ENCODE data around the gene MRPL41. TPM values are rescaled to one million over a fixed set of nuclear protein-coding genes. Genes with fewer than 3 reads are reported as not detected.
A peak's percentile ranks its signal among the peaks of the same experiment; 100 is the strongest.

The MRPL41 gene
- total RNA-seq, 1 donor from 2014 or later, result 10.3 TPM

GRCh38 chr9:137544176-137544760 lies 7.4 kb upstream of the MRPL41 start:
- Mint-ChIP-seq H3K27ac (peak overlapping the region; percentile 81), H3K9me3 (peaks cover 12% of the 10 kb centered on the region), H3K27me3 (ENCODE audit: insufficient read depth, low read depth) (peaks cover 11% of the 10 kb centered on the region), H3K36me3 (peaks cover 12% of the 10 kb centered on the region), H3K4me3 (peak overlapping the region; percentile 39), H3K4me1 (peaks cover 17% of the 10 kb centered on the region)
- Histone ChIP-seq H3K9ac (no peak overlapping the region), H3K4me1 (no peaks in the 10 kb centered on the region), H3K27me3 (no peaks in the 10 kb centered on the region), H3F3A (ENCODE audit: low read depth) (no peaks in the 10 kb centered on the region), H4K20me1 (ENCODE audit: low read depth) (no peaks in the 10 kb centered on the region), H3K9me3 (ENCODE audit: low read depth) (peaks cover 6% of the 10 kb centered on the region), H3K4me2 (no peak overlapping the region), H2AFZ (replicated peaks) (no peak overlapping the region), H3K79me2 (ENCODE audit: low read depth) (no peaks in the 10 kb centered on the region), H3K27ac (no peak overlapping the region), H3K36me3 (no peaks in the 10 kb centered on the region), H3K4me3 (no peak overlapping the region)
- no peak for TF ChIP-seq EZH2phosphoT487 (IDR thresholded peaks at IDR 0.05)
- TF ChIP-seq EZH2 (IDR thresholded peaks at IDR 0.05), result no peak
- TF ChIP-seq, protein P1, sequence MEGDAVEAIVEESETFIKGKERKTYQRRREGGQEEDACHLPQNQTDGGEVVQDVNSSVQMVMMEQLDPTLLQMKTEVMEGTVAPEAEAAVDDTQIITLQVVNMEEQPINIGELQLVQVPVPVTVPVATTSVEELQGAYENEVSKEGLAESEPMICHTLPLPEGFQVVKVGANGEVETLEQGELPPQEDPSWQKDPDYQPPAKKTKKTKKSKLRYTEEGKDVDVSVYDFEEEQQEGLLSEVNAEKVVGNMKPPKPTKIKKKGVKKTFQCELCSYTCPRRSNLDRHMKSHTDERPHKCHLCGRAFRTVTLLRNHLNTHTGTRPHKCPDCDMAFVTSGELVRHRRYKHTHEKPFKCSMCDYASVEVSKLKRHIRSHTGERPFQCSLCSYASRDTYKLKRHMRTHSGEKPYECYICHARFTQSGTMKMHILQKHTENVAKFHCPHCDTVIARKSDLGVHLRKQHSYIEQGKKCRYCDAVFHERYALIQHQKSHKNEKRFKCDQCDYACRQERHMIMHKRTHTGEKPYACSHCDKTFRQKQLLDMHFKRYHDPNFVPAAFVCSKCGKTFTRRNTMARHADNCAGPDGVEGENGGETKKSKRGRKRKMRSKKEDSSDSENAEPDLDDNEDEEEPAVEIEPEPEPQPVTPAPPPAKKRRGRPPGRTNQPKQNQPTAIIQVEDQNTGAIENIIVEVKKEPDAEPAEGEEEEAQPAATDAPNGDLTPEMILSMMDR (IDR thresholded peaks at IDR 0.05), result no peak
- no peak for DNase-seq (ENCODE audit: low spot score)

- no peaks in the 10 kb centered on the region for H4K20me1 ChIP-seq (ENCODE audit: low read depth)
- TF ChIP-seq, protein P1 (IDR thresholded peaks at IDR 0.05), result no peak
- no peaks in the 10 kb centered on the region for H3K4me1 ChIP-seq
- peaks cover 6% of the 10 kb centered on the region for H3K9me3 ChIP-seq (ENCODE audit: low read depth)
- Mint-ChIP-seq H3K27ac (no peak overlapping the region), H3K4me3 (no peak overlapping the region), H3K36me3 (peaks cover 12% of the 10 kb centered on the region), H3K27me3 (ENCODE audit: insufficient read depth, low read depth) (peaks cover 12% of the 10 kb centered on the region), H3K9me3 (peaks cover 12% of the 10 kb centered on the region), H3K4me1 (peaks cover 24% of the 10 kb centered on the region)
- no peaks in the 10 kb centered on the region for H3K27me3 ChIP-seq
- peaks cover 5% of the 10 kb centered on the region for H3F3A ChIP-seq (ENCODE audit: low read depth)
- no peak overlapping the region for H3K27ac ChIP-seq
- H3K4me2 ChIP-seq, result no peak overlapping the region
- DNase-seq (ENCODE audit: low spot score), result no peak
- no peaks in the 10 kb centered on the region for H3K36me3 ChIP-seq
- no peak overlapping the region for H3K9ac ChIP-seq
- no peaks in the 10 kb centered on the region for H3K79me2 ChIP-seq (ENCODE audit: low read depth)
- H3K4me3 ChIP-seq, result no peak overlapping the region
- H2AFZ ChIP-seq (replicated peaks), result no peak overlapping the region
Observed at GRCh38 chr9:137545123-137545522, 6.6 kb upstream of the MRPL41 start.

GRCh38 chr9:137547687-137548543 lies 3.8 kb upstream of the MRPL41 start:
- peaks cover 12% of the 10 kb centered on the region for H3K36me3 Mint-ChIP-seq
- no peak overlapping the region for H3K4me3 Mint-ChIP-seq
- Histone ChIP-seq H3K36me3 (no peaks in the 10 kb centered on the region), H3K79me2 (ENCODE audit: low read depth) (no peaks in the 10 kb centered on the region), H2AFZ (replicated peaks) (no peak overlapping the region), H4K20me1 (ENCODE audit: low read depth) (peaks cover 10% of the 10 kb centered on the region), H3K27me3 (no peaks in the 10 kb centered on the region), H3K4me2 (no peak overlapping the region), H3K9me3 (ENCODE audit: low read depth) (peaks cover 6% of the 10 kb centered on the region), H3K4me1 (no peaks in the 10 kb centered on the region), H3K9ac (no peak overlapping the region), H3K27ac (no peak overlapping the region), H3K4me3 (no peak overlapping the region), H3F3A (ENCODE audit: low read depth) (peaks cover 24% of the 10 kb centered on the region)
- TF ChIP-seq, protein P1 (IDR thresholded peaks at IDR 0.05), result no peak
- TF ChIP-seq EZH2 (IDR thresholded peaks at IDR 0.05) (no peak), EZH2phosphoT487 (IDR thresholded peaks at IDR 0.05) (no peak)
- peaks cover 12% of the 10 kb centered on the region for H3K9me3 Mint-ChIP-seq
- peaks cover 17% of the 10 kb centered on the region for H3K4me1 Mint-ChIP-seq
- no peak overlapping the region for H3K27ac Mint-ChIP-seq
- peaks cover 20% of the 10 kb centered on the region for H3K27me3 Mint-ChIP-seq (ENCODE audit: insufficient read depth, low read depth)
- no peak for DNase-seq (ENCODE audit: low spot score)

Data from neural progenitor cell (in vitro differentiated cells).